HepG2 (cell line): ENCODE results near the gene SHPK.

Experiments
- ADNP ChIP-seq: sonication (generic); formaldehyde crosslinking; IDR thresholded peaks from 2 replicates; pipeline ENCODE4 v1.4.0; 2020; ENCODE audit warnings: missing genetic modification reagents
- CHD2 ChIP-seq: IDR thresholded peaks from 2 replicates; pipeline ENCODE4 v1.6.1; 2011; ENCODE audit warnings: low read depth, low read length, improper control_type of control experiment
- SMAD1 ChIP-seq: sonication (generic); formaldehyde crosslinking; IDR thresholded peaks from 2 replicates; pipeline ENCODE4 v1.4.0; 2020; ENCODE audit warnings: missing genetic modification reagents, low read depth, mild to moderate bottlenecking, borderline replicate concordance

DNA sequence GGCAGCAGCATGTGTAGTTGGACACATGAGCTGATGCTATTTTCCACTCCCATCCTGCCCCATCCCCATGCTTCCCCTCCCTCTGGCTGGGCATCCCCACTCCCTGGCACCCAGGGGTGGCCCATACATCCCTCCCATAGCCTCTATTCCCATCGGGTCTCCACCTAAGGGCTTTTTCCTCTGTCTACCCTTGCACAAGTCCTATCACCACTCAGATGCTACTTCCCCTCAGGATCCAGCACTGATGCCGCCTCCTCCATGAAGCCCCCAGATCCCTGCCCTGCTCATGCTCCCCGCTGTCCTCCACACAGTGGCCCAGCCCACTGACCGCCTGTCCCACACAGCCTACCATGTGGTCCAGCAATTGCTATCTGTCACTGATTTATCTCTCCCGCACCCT lies 42.7 kb downstream of the SHPK start:
- TF ChIP-seq SMAD1 (CRISPR knock-in tag) (no peak), ADNP (no peak), CHD2 (no peak)
